Esophagus mucosa (tissue), 1 donor: ENCODE results near the gene CTAG1A. TPM values are rescaled to one million over a fixed set of nuclear protein-coding genes. Genes with fewer than 3 reads are reported as not detected.
"Not testable (repeated sequence)": the region's sequence is repeated elsewhere in the genome, so short reads cannot be mapped to it uniquely, and the experiment has no call there.

Experiments
- ATAC-seq: fragments of 200-7000 bp; cut with Tn5 transposase; one replicate; pipeline ENCODE4 v1.9.1; 2020
- total RNA-seq: library from RNA; stranded (reverse); gene quantifications from one replicate; pipeline ENCODE4 v1.2.4, GENCODE V29; 2023
- donor health status: DM: yes; HTN: yes; CAD: no.

The CTAG1A gene
- total RNA-seq, 1 donor from 2014 or later, result not detected

GRCh38 chrX:154620767-154621414, 36.0 kb downstream of the CTAG1A start:
- peak; percentile 34 for ATAC-seq

DNA sequence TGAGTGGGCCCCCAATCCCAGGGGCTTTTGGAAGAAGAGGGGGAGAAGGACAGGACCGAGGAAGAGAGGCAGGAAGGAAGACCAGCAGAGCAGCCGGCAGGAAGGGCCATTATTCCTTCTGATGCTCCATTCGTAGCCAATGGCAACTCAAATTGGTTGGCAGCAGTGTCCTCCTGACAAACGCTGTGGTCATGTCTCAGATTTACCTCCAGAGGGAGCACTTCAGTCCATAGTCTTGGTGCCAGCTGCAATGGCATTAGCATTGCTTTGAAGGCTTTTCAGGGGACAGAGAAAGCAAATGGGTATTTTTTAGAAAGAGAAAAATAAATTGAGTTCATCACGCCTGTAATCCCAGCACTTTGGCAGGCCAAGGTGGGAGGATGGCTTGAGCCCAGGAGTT, 44.0 kb downstream of the CTAG1A start:
- ATAC-seq, result peak; percentile 45

DNA sequence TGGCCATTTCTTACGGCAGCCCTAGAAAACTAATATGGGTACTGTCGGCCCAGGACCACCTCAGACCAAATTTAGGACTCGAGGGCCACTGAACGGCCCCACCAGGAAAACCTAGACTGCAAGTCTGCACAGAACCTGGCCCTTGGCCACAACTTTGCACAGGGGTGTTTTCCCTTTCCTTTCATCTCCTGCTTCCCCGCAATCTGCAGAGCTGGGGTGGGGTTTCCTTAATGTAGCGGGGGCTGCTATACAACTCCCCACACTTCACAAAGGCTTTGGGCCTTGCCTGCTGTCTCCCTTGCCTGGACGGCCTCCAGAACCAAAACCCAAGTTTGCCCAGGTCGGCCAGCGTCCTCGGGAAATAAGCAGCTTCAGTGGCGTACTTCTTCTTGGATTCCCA, 46.0 kb downstream of the CTAG1A start:
- ATAC-seq, result not testable (repeated sequence)

- not testable (repeated sequence) for ATAC-seq
Measured at GRCh38 chrX:154633661-154634060, 48.7 kb downstream of the CTAG1A start.

Other genes starting within 250 kb of the CTAG1A start
- gene FLNA, start 210.5 kb upstream of the CTAG1A start, total RNA-seq, result 417 TPM
- gene EMD, start 205.8 kb upstream of the CTAG1A start, total RNA-seq, result 49.3 TPM
- 2,565 TPM for gene RPL10, start 186.8 kb upstream of the CTAG1A start, total RNA-seq
- 22.8 TPM for gene DNASE1L1, start 175.9 kb upstream of the CTAG1A start, total RNA-seq
- 18.1 TPM for gene TAFAZZIN, start 173.6 kb upstream of the CTAG1A start, total RNA-seq
- gene ATP6AP1, start 156.5 kb upstream of the CTAG1A start, total RNA-seq, result 63.2 TPM
- 33.8 TPM for gene GDI1, start 148.0 kb upstream of the CTAG1A start, total RNA-seq
- gene FAM50A, start 141.0 kb upstream of the CTAG1A start, total RNA-seq, result 17.9 TPM
- gene PLXNA3, start 126.9 kb upstream of the CTAG1A start, total RNA-seq, result 7.1 TPM
- 15.1 TPM for gene LAGE3, start 105.9 kb upstream of the CTAG1A start, total RNA-seq
- 32.3 TPM for gene UBL4A, start 98.5 kb upstream of the CTAG1A start, total RNA-seq
- 20.6 TPM for gene SLC10A3, start 94.5 kb upstream of the CTAG1A start, total RNA-seq
- 40.6 TPM for gene FAM3A, start 68.9 kb upstream of the CTAG1A start, total RNA-seq
- gene G6PD, start 38.3 kb upstream of the CTAG1A start, total RNA-seq, result 75.4 TPM
- gene IKBKG, start 37.5 kb upstream of the CTAG1A start, total RNA-seq, result 16.1 TPM
- not detected for gene CTAG1B, start 34.1 kb downstream of the CTAG1A start, total RNA-seq
- not detected for gene CTAG2, start 68.4 kb downstream of the CTAG1A start, total RNA-seq
- gene GAB3, start 165.9 kb downstream of the CTAG1A start, total RNA-seq, result 0.52 TPM
- 44.8 TPM for gene DKC1, start 177.7 kb downstream of the CTAG1A start, total RNA-seq
- gene MPP1, start 220.4 kb downstream of the CTAG1A start, total RNA-seq, result 6.3 TPM
- not detected for gene SMIM9, start 249.5 kb downstream of the CTAG1A start, total RNA-seq